ENCODE data around the gene VTI1A.

VTI1A gene

DNA sequence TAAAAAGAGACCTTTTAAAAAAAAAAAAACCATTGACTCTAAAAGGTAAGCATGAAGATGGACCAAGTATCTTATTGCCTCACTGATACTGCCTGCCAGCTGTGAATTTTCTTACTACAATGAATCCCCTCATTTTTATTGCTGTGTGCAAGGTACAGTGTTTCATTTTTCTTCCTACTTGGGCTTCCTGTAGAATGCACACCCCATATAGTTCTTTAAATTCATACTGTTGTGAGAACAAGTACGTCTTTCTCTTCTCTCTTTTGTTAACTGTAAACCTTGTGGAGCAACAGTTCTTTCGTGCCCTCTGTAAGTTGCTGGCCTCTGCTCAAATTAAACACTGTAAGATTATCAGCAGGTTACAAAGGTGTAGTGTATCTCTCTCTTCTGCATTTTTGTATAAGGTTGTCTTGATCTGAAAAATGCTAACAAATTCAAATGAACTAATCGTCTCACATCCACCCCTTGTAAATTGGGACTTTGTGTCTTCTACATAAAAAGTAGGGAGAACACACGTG lies 105.6 kb downstream of the VTI1A start:
- H3K27ac ChIP-seq = no peak overlapping the region
- no peak for DNase-seq (ENCODE audit: low read depth, low spot score)
- H3K9ac ChIP-seq (ENCODE audit: insufficient read length) = no peak overlapping the region
- no peaks in the 10 kb centered on the region for H3K9me3 ChIP-seq (ENCODE audit: low read depth, low read length)
- TF ChIP-seq FOXP2 (optimal IDR thresholded peaks at IDR 0.05; ENCODE audit: control extremely low read depth, extremely low read length, insufficient read depth) = no peak
- no peaks in the 10 kb centered on the region for H3K36me3 ChIP-seq (ENCODE audit: insufficient read depth, low read length)
- no peak overlapping the region for H3K4me3 ChIP-seq

DNA sequence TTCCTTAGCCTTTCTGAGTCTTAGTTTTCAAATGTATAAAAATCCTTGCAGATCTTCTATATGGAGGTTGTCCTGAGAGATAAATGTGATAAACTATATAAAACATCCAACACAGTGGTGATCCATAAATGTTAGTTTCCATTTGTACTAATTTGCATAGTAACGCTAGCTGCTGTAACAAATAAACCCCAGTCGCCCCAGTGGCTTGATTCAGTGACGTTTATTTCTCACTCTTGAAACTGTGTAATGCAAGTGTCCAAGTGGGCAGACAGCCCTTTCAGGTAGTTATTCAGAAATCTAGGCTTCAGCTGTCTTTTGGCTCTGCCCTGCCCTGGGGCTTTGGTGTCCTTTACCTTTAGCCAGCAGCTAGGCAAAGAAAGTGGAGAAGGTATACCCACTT lies 106.3 kb downstream of the VTI1A start:
- no peak overlapping the region for H3K9ac ChIP-seq (ENCODE audit: insufficient read length)
- no peak for DNase-seq (ENCODE audit: low read depth, low spot score)
- no peak for TF ChIP-seq FOXP2 (optimal IDR thresholded peaks at IDR 0.05; ENCODE audit: control extremely low read depth, extremely low read length, insufficient read depth)
- no peak for TF ChIP-seq POLR2AphosphoS5 (IDR thresholded peaks at IDR 0.05; ENCODE audit: borderline replicate concordance, low read depth, low read length)
- TF ChIP-seq EZH2 (IDR thresholded peaks at IDR 0.05) = no peak
- H3K4me3 ChIP-seq = no peak overlapping the region
- H3K27ac ChIP-seq = no peak overlapping the region
- H3K9me3 ChIP-seq (ENCODE audit: low read depth, low read length) = no peaks in the 10 kb centered on the region
- no peaks in the 10 kb centered on the region for H3K36me3 ChIP-seq (ENCODE audit: insufficient read depth, low read length)

DNA sequence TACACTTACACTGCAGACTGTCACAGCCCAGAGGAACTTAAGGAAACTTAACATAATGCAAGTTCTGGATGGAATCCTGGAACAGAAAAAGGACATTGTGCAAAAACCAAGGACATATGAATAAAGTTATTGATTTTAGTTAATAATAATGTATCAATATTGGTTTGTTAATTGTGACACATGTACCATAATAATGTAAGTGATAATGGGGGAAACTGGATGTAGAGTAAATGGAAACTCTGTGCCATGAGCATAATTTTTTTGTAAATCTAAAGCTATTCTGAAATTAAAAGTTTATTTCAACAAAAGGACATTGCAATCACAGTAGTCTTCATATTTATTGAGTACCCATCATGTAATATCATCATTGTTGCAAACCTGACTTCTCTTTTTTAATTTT lies 107.2 kb downstream of the VTI1A start:
- Histone ChIP-seq H3K4me3 (no peak overlapping the region), H3K36me3 (ENCODE audit: insufficient read depth, low read length) (no peaks in the 10 kb centered on the region), H3K27ac (no peak overlapping the region), H3K9ac (ENCODE audit: insufficient read length) (no peak overlapping the region), H3K9me3 (ENCODE audit: low read depth, low read length) (no peaks in the 10 kb centered on the region)
- TF ChIP-seq FOXP2 (optimal IDR thresholded peaks at IDR 0.05; ENCODE audit: control extremely low read depth, extremely low read length, insufficient read depth) (no peak), POLR2AphosphoS5 (IDR thresholded peaks at IDR 0.05; ENCODE audit: borderline replicate concordance, low read depth, low read length) (no peak), EZH2 (IDR thresholded peaks at IDR 0.05) (no peak)
- DNase-seq (ENCODE audit: low read depth, low spot score) = no peak

DNA sequence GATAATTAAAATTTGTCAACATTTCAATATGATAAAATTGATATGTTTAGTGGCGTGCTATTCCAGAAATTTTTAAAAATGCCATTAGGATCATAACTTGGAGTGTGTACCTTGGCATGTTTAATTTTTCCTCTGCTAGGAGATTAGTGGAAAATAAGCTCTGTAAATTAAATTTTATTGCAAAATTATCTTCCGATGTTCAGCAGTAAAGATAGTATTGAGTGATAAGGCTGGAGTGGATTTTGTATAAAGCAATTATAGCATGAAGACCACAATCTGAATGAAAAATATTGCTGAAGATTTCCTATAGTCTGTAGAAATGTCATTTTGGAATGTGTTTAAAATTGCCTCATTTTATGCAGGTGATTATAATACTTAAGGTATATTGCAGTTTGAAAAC lies 110.2 kb downstream of the VTI1A start:
- Histone ChIP-seq H3K36me3 (ENCODE audit: insufficient read depth, low read length) (no peaks in the 10 kb centered on the region), H3K27ac (no peak overlapping the region), H3K4me3 (no peak overlapping the region), H3K9ac (ENCODE audit: insufficient read length) (no peak overlapping the region), H3K9me3 (ENCODE audit: low read depth, low read length) (no peaks in the 10 kb centered on the region)
- no peak for DNase-seq (ENCODE audit: low read depth, low spot score)
- TF ChIP-seq FOXP2 (optimal IDR thresholded peaks at IDR 0.05; ENCODE audit: control extremely low read depth, extremely low read length, insufficient read depth) = no peak
- no peak for TF ChIP-seq EZH2 (IDR thresholded peaks at IDR 0.05)
- TF ChIP-seq POLR2AphosphoS5 (IDR thresholded peaks at IDR 0.05; ENCODE audit: borderline replicate concordance, low read depth, low read length) = no peak

DNA sequence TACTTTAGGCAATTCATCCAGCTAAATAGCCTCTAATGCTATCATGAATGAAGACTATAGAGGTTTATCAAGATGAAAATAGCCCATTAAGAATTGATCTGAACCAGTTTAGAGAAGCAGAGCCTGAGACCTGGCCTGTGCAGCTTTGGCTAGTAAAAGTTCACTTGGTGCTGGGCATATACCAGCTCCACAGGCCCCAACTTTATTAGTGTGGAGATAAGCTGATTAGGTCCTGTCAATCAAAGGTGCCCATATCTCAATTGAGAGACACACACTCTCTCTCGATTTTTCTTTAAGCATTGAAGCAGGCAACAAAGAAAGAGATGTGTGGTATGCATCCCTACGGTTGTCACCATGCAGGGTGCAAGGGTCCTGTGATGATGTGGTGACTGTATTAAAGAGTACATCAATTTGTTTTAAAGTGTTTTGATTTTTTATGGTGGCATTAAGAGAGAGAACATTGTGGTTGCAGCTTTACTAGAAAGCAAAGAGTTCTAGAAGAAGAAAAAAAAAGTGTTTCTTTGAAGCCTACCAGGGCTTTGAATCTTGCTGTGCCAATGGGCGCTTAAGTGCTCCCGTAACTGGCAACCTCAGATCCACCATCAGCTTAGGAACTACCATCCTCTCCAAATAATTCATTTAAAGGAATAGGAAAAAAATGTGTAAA lies 111.6 kb downstream of the VTI1A start:
- H3K9ac ChIP-seq (ENCODE audit: insufficient read length) = no peak overlapping the region
- no peak for DNase-seq (ENCODE audit: low read depth, low spot score)
- no peaks in the 10 kb centered on the region for H3K9me3 ChIP-seq (ENCODE audit: low read depth, low read length)
- no peak overlapping the region for H3K4me3 ChIP-seq
- TF ChIP-seq EZH2 (IDR thresholded peaks at IDR 0.05) (no peak), POLR2AphosphoS5 (IDR thresholded peaks at IDR 0.05; ENCODE audit: borderline replicate concordance, low read depth, low read length) (no peak), FOXP2 (optimal IDR thresholded peaks at IDR 0.05; ENCODE audit: control extremely low read depth, extremely low read length, insufficient read depth) (no peak)
- no peaks in the 10 kb centered on the region for H3K36me3 ChIP-seq (ENCODE audit: insufficient read depth, low read length)
- no peak overlapping the region for H3K27ac ChIP-seq

DNA sequence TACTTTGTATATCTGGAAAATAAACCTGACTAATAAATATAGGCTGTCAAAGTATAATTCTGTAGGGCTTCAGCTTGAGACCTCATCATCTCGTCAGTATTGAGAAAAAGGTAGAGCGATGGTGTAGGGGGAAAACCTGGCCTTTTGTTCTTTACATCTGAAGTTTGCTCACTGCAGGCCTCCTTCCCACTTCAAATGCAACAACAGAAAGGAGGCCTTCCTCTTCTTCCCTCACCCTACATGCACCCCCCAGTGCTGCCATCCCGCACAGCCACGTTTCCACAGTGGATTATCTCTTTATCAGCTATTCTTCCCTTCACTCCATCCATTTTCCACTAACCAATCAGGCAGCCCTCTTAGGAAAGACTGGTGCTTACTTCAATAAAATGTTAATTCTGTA lies 112.3 kb downstream of the VTI1A start:
- no peak overlapping the region for H3K27ac ChIP-seq
- H3K36me3 ChIP-seq (ENCODE audit: insufficient read depth, low read length) = no peaks in the 10 kb centered on the region
- no peaks in the 10 kb centered on the region for H3K9me3 ChIP-seq (ENCODE audit: low read depth, low read length)
- no peak overlapping the region for H3K4me3 ChIP-seq
- H3K9ac ChIP-seq (ENCODE audit: insufficient read length) = no peak overlapping the region
- no peak for DNase-seq (ENCODE audit: low read depth, low spot score)
- TF ChIP-seq EZH2 (IDR thresholded peaks at IDR 0.05) (no peak), POLR2AphosphoS5 (IDR thresholded peaks at IDR 0.05; ENCODE audit: borderline replicate concordance, low read depth, low read length) (no peak), FOXP2 (optimal IDR thresholded peaks at IDR 0.05; ENCODE audit: control extremely low read depth, extremely low read length, insufficient read depth) (no peak)

DNA sequence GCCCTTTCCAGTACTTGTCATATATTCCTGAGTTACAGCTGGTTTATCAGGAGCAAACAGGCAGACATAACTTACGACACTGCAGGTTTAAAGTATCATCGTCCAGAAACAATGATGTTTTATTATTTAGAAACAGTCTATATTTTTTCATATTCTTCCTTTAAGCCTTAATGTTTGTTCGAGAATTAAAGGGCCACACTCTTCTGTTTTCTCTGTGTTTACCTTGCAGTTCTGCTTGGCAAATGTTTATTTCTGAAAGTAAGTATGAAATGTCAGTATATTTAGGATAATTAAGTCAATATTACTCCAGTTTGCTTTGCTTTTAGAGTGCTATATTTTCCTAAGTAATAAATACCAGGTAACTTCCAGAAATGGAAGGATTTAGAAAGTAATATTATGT lies 115.1 kb downstream of the VTI1A start:
- no peaks in the 10 kb centered on the region for H3K36me3 ChIP-seq (ENCODE audit: insufficient read depth, low read length)
- TF ChIP-seq FOXP2 (optimal IDR thresholded peaks at IDR 0.05; ENCODE audit: control extremely low read depth, extremely low read length, insufficient read depth) (no peak), POLR2AphosphoS5 (IDR thresholded peaks at IDR 0.05; ENCODE audit: borderline replicate concordance, low read depth, low read length) (no peak), EZH2 (IDR thresholded peaks at IDR 0.05) (no peak)
- DNase-seq (ENCODE audit: low read depth, low spot score) = no peak
- H3K27ac ChIP-seq = no peak overlapping the region
- no peak overlapping the region for H3K9ac ChIP-seq (ENCODE audit: insufficient read length)
- H3K4me3 ChIP-seq = no peak overlapping the region
- H3K9me3 ChIP-seq (ENCODE audit: low read depth, low read length) = no peaks in the 10 kb centered on the region

DNA sequence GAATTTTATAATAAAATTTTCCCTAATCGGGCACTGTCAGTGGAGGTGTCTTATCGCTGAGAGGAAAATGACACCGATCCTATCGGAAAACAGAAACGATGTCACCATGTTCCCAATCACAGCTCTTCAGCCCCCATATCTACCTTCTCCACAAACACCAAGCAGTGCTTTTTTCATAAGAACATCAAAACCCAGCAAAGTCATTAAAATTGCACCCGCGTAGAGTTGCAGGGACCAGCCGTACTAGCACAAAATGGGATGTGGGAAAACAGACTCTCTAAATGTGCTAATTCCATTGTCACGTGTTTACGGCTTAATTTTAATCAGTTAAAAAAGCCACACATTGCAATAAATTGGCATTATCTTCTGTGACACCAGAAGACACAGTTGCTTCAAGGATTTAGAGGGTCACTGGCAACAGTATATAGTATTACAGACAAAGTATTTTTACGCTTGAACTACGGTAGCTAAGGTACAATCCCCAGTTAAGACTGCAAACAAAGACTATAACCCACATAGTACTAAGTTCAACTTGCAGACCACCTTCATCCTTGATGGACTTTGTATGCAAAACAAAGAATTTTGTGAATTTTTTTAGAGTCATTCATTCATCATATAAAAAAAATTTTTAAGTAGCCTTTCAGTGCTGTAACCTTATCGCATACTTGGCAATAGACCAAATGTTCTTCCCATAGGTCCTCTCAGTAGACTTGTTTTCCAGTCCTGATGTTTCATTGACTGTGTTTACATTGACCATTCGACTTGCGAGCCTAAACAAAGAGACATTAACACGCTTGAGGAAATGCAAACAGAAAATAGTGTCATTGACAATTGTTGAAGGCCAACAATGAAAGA lies 116.0 kb downstream of the VTI1A start:
- H3K4me3 ChIP-seq = no peak overlapping the region
- no peak for DNase-seq (ENCODE audit: low read depth, low spot score)

More for the DNA sequence above, 116.0 kb downstream of the VTI1A start:
- H3K27ac ChIP-seq = no peak overlapping the region
- no peaks in the 10 kb centered on the region for H3K36me3 ChIP-seq (ENCODE audit: insufficient read depth, low read length)
- no peak for TF ChIP-seq FOXP2 (optimal IDR thresholded peaks at IDR 0.05; ENCODE audit: control extremely low read depth, extremely low read length, insufficient read depth)
- TF ChIP-seq POLR2AphosphoS5 (IDR thresholded peaks at IDR 0.05; ENCODE audit: borderline replicate concordance, low read depth, low read length) = no peak
- no peak for TF ChIP-seq EZH2 (IDR thresholded peaks at IDR 0.05)
- H3K9me3 ChIP-seq (ENCODE audit: low read depth, low read length) = no peaks in the 10 kb centered on the region
- H3K9ac ChIP-seq (ENCODE audit: insufficient read length) = no peak overlapping the region

Data from SK-N-MC (cell line).